Transverse colon (tissue), 4 donors: ENCODE results near the gene TRIM13. TPM values are rescaled to one million over a fixed set of nuclear protein-coding genes. Genes with fewer than 3 reads are reported as not detected.

Source experiments
- DNase-seq: peaks from one replicate; pipeline ENCODE4 v3.0.0-alpha.2; 2019
- H3K27ac ChIP-seq, 4 donors: fragments of 200-600 bp; sonication (generic); 2 replicates each; pipeline ENCODE4 v1.5.1; 2016 to 2018; ENCODE audit warnings: inconsistent platforms in 4 of 4
- H3K27me3 ChIP-seq: fragments of 200-600 bp; sonication (generic); 2 replicates; pipeline ENCODE4 v1.5.1; 2017; ENCODE audit warnings: inconsistent platforms
- H3K36me3 ChIP-seq, 4 donors: fragments of 200-600 bp; sonication (generic); 2 replicates each; pipeline ENCODE4 v1.5.1; 2017 to 2019; ENCODE audit warnings: inconsistent platforms in 4 of 4
- H3K4me1 ChIP-seq, 4 donors: fragments of 200-600 bp; sonication (generic); 2 replicates each; pipeline ENCODE4 v1.5.1; 2017 to 2020; ENCODE audit warnings: inconsistent platforms in 4 of 4
- H3K4me3 ChIP-seq, 4 donors: fragments of 200-600 bp; sonication (generic); 1 replicate in 1 of 4; 2 replicates in 3 of 4; pipeline versions ENCODE4 v1.5.1 to v1.6.1; 2017 to 2019; ENCODE audit warnings: inconsistent platforms in 4 of 4
- H3K9me3 ChIP-seq, 2 donors: fragments of 200-600 bp; sonication (generic); 2 replicates each; pipeline ENCODE4 v1.5.1; 2017 to 2019; ENCODE audit warnings: inconsistent platforms in 2 of 2
- CTCF ChIP-seq, 5 experiments: fragments of 200-600 bp in 3 of 5; fragments of 450-650 bp in 2 of 5; sonication (generic) in 3 of 5; IDR thresholded peaks; 1 replicate in 2 of 5; 2 replicates in 3 of 5; pipeline ENCODE4 v1.5.1; 2016 to 2017; ENCODE audit warnings: antibody characterized with exemption in 5 of 5, inconsistent platforms in 3 of 5, mild to moderate bottlenecking in 2 of 5, moderate library complexity in 1 of 5
- EP300 ChIP-seq: sonication (generic); formaldehyde crosslinking; IDR thresholded peaks from one replicate; pipeline ENCODE4 v1.6.1; 2017; ENCODE audit warnings: antibody characterized with exemption, low read depth
- POLR2A ChIP-seq: fragments of 450-650 bp; IDR thresholded peaks from one replicate; pipeline ENCODE4 v1.6.1; 2016; ENCODE audit warnings: antibody characterized with exemption, mild to moderate bottlenecking, moderate library complexity
- POLR2AphosphoS5 ChIP-seq, 3 donors: sonication (generic); formaldehyde crosslinking; IDR thresholded peaks; one replicate each; pipeline ENCODE4 v1.6.1; 2016; ENCODE audit warnings: antibody characterized with exemption in 3 of 3
- WGBS, 2 donors: methylation state at CpG; one replicate each; pipeline ENCODE4 v1.1.5; 2018; ENCODE audit warnings: low coverage in 1 of 2; 5-methylcytosine and 5-hydroxymethylcytosine counted together
- in situ Hi-C, 4 donors: fragments of 200-750 bp; cut with MboI; loops; one replicate each; pipeline versions ENCODE4 v1.15.0 to v1.15.1; 2017; ENCODE audit warnings: low sequenced_read_pairs in 3 of 4, low pct_ligation_motif_present in 1 of 4, low pct_unique_long_range_greater_than_20kb in 1 of 4
- intact Hi-C: fragments of 100-400 bp; cut with DNase I; formaldehyde crosslinking; loops from one replicate; pipeline ENCODE4 v1.15.1; 2023; ENCODE audit warnings: low total_unique reads
- total RNA-seq, 4 donors: library from RNA; depleted of rRNA; stranded (reverse); fragments of >200 nt; gene quantifications; one replicate each; pipeline ENCODE4 v1.1.0, GENCODE V29; 2016

TRIM13 gene
- total RNA-seq, 4 donors from 2014 or later: 5.6 to 30.6 (median 15.0) TPM

- H3K36me3 ChIP-seq: peaks cover 0 to 10% (median 2%) of the 10 kb centered on the region in 4 donors
- DNase-seq: no peak
Measured at GRCh38 chr13:50038266-50038665, 41.4 kb downstream of the TRIM13 start.

GRCh38 chr13:50052478-50052877 lies 55.6 kb downstream of the TRIM13 start:
- Histone ChIP-seq H3K9me3 (no peaks in the 10 kb centered on the region), H3K4me3 (no peak overlapping the region), H3K27ac (no peak overlapping the region), H3K36me3 (no peaks in the 10 kb centered on the region), H3K4me1 (no peaks in the 10 kb centered on the region), H3K27me3 (no peaks in the 10 kb centered on the region)
- no peak for DNase-seq
- no peak for TF ChIP-seq CTCF (IDR thresholded peaks at IDR 0.05)
- TF ChIP-seq POLR2A: no peak
- no peak for TF ChIP-seq EP300
- TF ChIP-seq POLR2AphosphoS5 (IDR thresholded peaks at IDR 0.05): no peak
- in situ Hi-C loops (no loop called here), intact Hi-C loops (no loop called here)
- 80 to 89% methylated on average over 4 of the region's 4 CpGs for WGBS, 2 donors

More at GRCh38 chr13:50038266-50038665, 41.4 kb downstream of the TRIM13 start:
- Histone ChIP-seq H3K4me3 (no peak overlapping the region), H3K4me1 (no peaks in the 10 kb centered on the region), H3K9me3 (no peaks in the 10 kb centered on the region), H3K27me3 (no peaks in the 10 kb centered on the region), H3K27ac (no peak overlapping the region)
- 93 to 100% methylated on average over 5 to 6 of the region's 6 CpGs for WGBS, 2 donors
- in situ Hi-C loops (no loop called here), intact Hi-C loops (no loop called here)
- TF ChIP-seq POLR2A (no peak), POLR2AphosphoS5 (IDR thresholded peaks at IDR 0.05) (no peak), CTCF (IDR thresholded peaks at IDR 0.05) (no peak), EP300 (no peak)

- intact Hi-C loops: no loop called here
- in situ Hi-C loops: no loop called here
- H3K27ac ChIP-seq: no peak overlapping the region
- no peak for TF ChIP-seq POLR2A
- TF ChIP-seq EP300: no peak
- no peak for TF ChIP-seq POLR2AphosphoS5 (IDR thresholded peaks at IDR 0.05)
- TF ChIP-seq CTCF (IDR thresholded peaks at IDR 0.05): no peak
- no peak for DNase-seq
- 65 to 67% methylated on average over 1 of the region's 1 CpG for WGBS, 2 donors
- H3K4me1 ChIP-seq: no peaks in the 10 kb centered on the region
- H3K36me3 ChIP-seq: no peaks in the 10 kb centered on the region
- no peak overlapping the region for H3K4me3 ChIP-seq
- no peaks in the 10 kb centered on the region for H3K27me3 ChIP-seq
- H3K9me3 ChIP-seq: no peaks in the 10 kb centered on the region
Measured at GRCh38 chr13:50053844-50054243, 57.0 kb downstream of the TRIM13 start.

GRCh38 chr13:50055454-50055853 lies 58.6 kb downstream of the TRIM13 start:
- no peaks in the 10 kb centered on the region for H3K4me1 ChIP-seq
- H3K27me3 ChIP-seq: no peaks in the 10 kb centered on the region
- no peak for DNase-seq
- 73 to 80% methylated on average over 1 of the region's 1 CpG for WGBS, 2 donors
- H3K27ac ChIP-seq: no peak overlapping the region
- no peak overlapping the region for H3K4me3 ChIP-seq
- TF ChIP-seq CTCF (IDR thresholded peaks at IDR 0.05) (no peak), POLR2AphosphoS5 (IDR thresholded peaks at IDR 0.05) (no peak), POLR2A (no peak), EP300 (no peak)
- H3K36me3 ChIP-seq: peaks cover 0 to 7% (median 0%) of the 10 kb centered on the region in 4 donors
- no peaks in the 10 kb centered on the region for H3K9me3 ChIP-seq
- intact Hi-C loops (no loop called here), in situ Hi-C loops (no loop called here)
